ENCODE results near the gene C6orf118. TPM values are rescaled to one million over a fixed set of nuclear protein-coding genes. Genes with fewer than 3 reads are reported as not detected.

The C6orf118 gene
- total and polyA plus RNA-seq, 2 donors (not counting 3 experiments of a cell fraction or from before 2014, with no cell fraction given), result not detected

- Histone ChIP-seq H3K4me2 (ENCODE audit: insufficient read depth, low read length) (no peak overlapping the region), H3K9ac (replicated peaks; ENCODE audit: extremely low read depth, insufficient read depth, low read length) (no peak overlapping the region), H2AFZ (ENCODE audit: low read depth, low read length) (no peak overlapping the region), H3K27me3 (ENCODE audit: control insufficient read depth in 2 of 2, insufficient read depth in 2 of 2, low read length in 2 of 2) (no peaks in the 10 kb centered on the region), H3K36me3 (ENCODE audit: control insufficient read depth in 2 of 2, extremely low read depth in 1 of 2, insufficient read depth in 2 of 2, low read length in 2 of 2) (no peaks in the 10 kb centered on the region), H3K79me2 (ENCODE audit: control insufficient read depth, insufficient read depth, low read length) (no peaks in the 10 kb centered on the region), H3K9me3 (replicated peaks; ENCODE audit: control insufficient read depth, insufficient read depth, low read length) (no peaks in the 10 kb centered on the region), H3K4me1 (ENCODE audit: control insufficient read depth, extremely low read depth, insufficient read depth, low read length) (no peaks in the 10 kb centered on the region), H3K27ac (ENCODE audit: insufficient read depth, low read depth, low read length) (no peak overlapping the region), H3K9me1 (replicated peaks; ENCODE audit: control insufficient read depth, extremely low read depth, insufficient read depth, low read length) (no peaks in the 10 kb centered on the region), H4K20me1 (replicated peaks; ENCODE audit: control insufficient read depth, extremely low read depth, insufficient read depth, low read length) (no peaks in the 10 kb centered on the region), H3K4me3 (replicated peaks in 1 of 3; ENCODE audit: insufficient read depth in 1 of 3, low read depth in 1 of 3, low read length in 3 of 3) (no peak overlapping the region)
- CTCF ChIA-PET, result no interaction called here
- POLR2A ChIA-PET, result no interaction called here
- no peak for DNase-seq (ENCODE audit: low read depth, low spot score)
- dilution Hi-C loops (cut with MboI; ENCODE audit: extremely low pct_ligation_motif_present, low sequenced_read_pairs), result no loop called here
- no TSS peak for BruUV-seq (replicated peaks)
- intact Hi-C loops (cut with micrococcal nuclease), result no loop called here
- no peak for TF ChIP-seq JUN (IDR thresholded peaks at IDR 0.05; ENCODE audit: borderline replicate concordance, insufficient read depth, insufficient read length, low read depth)
- TF ChIP-seq POLR2A (IDR thresholded peaks at IDR 0.05; ENCODE audit: low read depth, low read length), result no peak
- TF ChIP-seq CTCF (IDR thresholded peaks at IDR 0.05; ENCODE audit: extremely low read depth in 1 of 2, insufficient read depth in 1 of 2, low read depth in 1 of 2, low read length in 2 of 2), result no peak
- TF ChIP-seq MYC (IDR thresholded peaks at IDR 0.05; ENCODE audit: low read depth, low read length), result no peak
- no peak for TF ChIP-seq MAX (IDR thresholded peaks at IDR 0.05; ENCODE audit: insufficient read depth, insufficient read length)
- TF ChIP-seq EZH2 (IDR thresholded peaks at IDR 0.05; ENCODE audit: borderline replicate concordance, low read depth, low read length, severe bottlenecking), result no peak
- no peak for TF ChIP-seq FOS (IDR thresholded peaks at IDR 0.05; ENCODE audit: borderline replicate concordance, insufficient read depth, low read length)
- TF ChIP-seq GATA2 (IDR thresholded peaks at IDR 0.05; ENCODE audit: insufficient read depth, insufficient read length, low read depth, low read length), result no peak
- no peak for TF ChIP-seq POLR2AphosphoS5 (IDR thresholded peaks at IDR 0.05; ENCODE audit: insufficient read depth, low read depth, low read length)
- no peak for FAIRE-seq
Measured at GRCh38 chr6:165298875-165299274, 10.5 kb downstream of the C6orf118 start.

Data from endothelial cell of umbilical vein (primary cell).